NCI-H526 (cell line): Measurements from ENCODE around the gene SLC2A5.
A peak's percentile ranks its signal among the peaks of the same experiment; 100 is the strongest.

Source experiments
- DNase-seq, 2 experiments: peaks; one replicate each; lab custom pipeline; 2025; lab: John Stamatoyannopoulos, UW

Gene SLC2A5

GRCh38 chr1:9062021-9062471 lies 7.4 kb downstream of the SLC2A5 start:
- DNase-seq: no peak

GRCh38 chr1:9061252-9061960 lies 8.0 kb downstream of the SLC2A5 start:
- DNase-seq: no peak

- no peak for DNase-seq
These were observed 9.3 kb downstream of the SLC2A5 start for GRCh38 chr1:9059891-9060744.

- no peak for DNase-seq
These were observed 11.0 kb downstream of the SLC2A5 start for GRCh38 chr1:9058465-9058864.

GRCh38 chr1:9057851-9058250 lies 11.6 kb downstream of the SLC2A5 start:
- DNase-seq: no peak

GRCh38 chr1:9052272-9053049 lies 17.0 kb downstream of the SLC2A5 start:
- no peak for DNase-seq

GRCh38 chr1:9051379-9051778 lies 18.1 kb downstream of the SLC2A5 start:
- peak in 1 of 2 experiments; percentile 27 for DNase-seq

- no peak for DNase-seq
These were observed 18.6 kb downstream of the SLC2A5 start for GRCh38 chr1:9050803-9051202.

- no peak for DNase-seq
These were observed 20.9 kb downstream of the SLC2A5 start for GRCh38 chr1:9048551-9048950.

- DNase-seq: no peak
These were observed 22.4 kb downstream of the SLC2A5 start for GRCh38 chr1:9047019-9047418.

- DNase-seq: no peak
These were observed 23.4 kb downstream of the SLC2A5 start for GRCh38 chr1:9045861-9046510.

GRCh38 chr1:9044236-9044635 lies 25.2 kb downstream of the SLC2A5 start:
- DNase-seq: no peak

- DNase-seq: no peak
These were observed 27.2 kb downstream of the SLC2A5 start for GRCh38 chr1:9042272-9042671.

- DNase-seq: no peak
These were observed 28.2 kb downstream of the SLC2A5 start for GRCh38 chr1:9041116-9041779.

- no peak for DNase-seq
These were observed 28.8 kb downstream of the SLC2A5 start for GRCh38 chr1:9040659-9041030.

GRCh38 chr1:9039761-9040658 lies 29.4 kb downstream of the SLC2A5 start:
- no peak for DNase-seq

- no peak for DNase-seq
These were observed 30.3 kb downstream of the SLC2A5 start for GRCh38 chr1:9038881-9039760.

GRCh38 chr1:9038338-9038650 lies 31.1 kb downstream of the SLC2A5 start:
- no peak for DNase-seq

- DNase-seq: no peak
These were observed 31.7 kb downstream of the SLC2A5 start for GRCh38 chr1:9037476-9038337.
